ENCODE measurements around the gene VCL.

The VCL gene

GRCh38 chr10:73974309-73974946 is 23.5 kb upstream of the VCL start:
- H3K4me1 ChIP-seq (ENCODE audit: control insufficient read depth in 1 of 2, insufficient read depth in 2 of 2, low read length in 2 of 2): peaks cover 0 to under 1% of the 10 kb centered on the region in 2 donors
- no peaks in the 10 kb centered on the region for H3K36me3 ChIP-seq (ENCODE audit: control insufficient read depth in 1 of 2, insufficient read depth in 2 of 2, low read length in 2 of 2)
- H3K4me3 ChIP-seq (ENCODE audit: low read depth in 1 of 2, low read length in 2 of 2): no peak overlapping the region
- no peaks in the 10 kb centered on the region for H3K27me3 ChIP-seq (ENCODE audit: low read depth, low read length)
- no peak overlapping the region for H3K27ac ChIP-seq (ENCODE audit: low read length)
- no peaks in the 10 kb centered on the region for H3K9me3 ChIP-seq (ENCODE audit: control insufficient read depth in 1 of 2, low read length in 2 of 2)

- no peak overlapping the region for H3K4me3 ChIP-seq (ENCODE audit: low read depth in 1 of 2, low read length in 2 of 2)
- no peaks in the 10 kb centered on the region for H3K27me3 ChIP-seq (ENCODE audit: low read depth, low read length)
- H3K9me3 ChIP-seq (ENCODE audit: control insufficient read depth in 1 of 2, low read length in 2 of 2): no peaks in the 10 kb centered on the region
- peaks cover 0 to 5% of the 10 kb centered on the region in 2 donors for H3K4me1 ChIP-seq (ENCODE audit: control insufficient read depth in 1 of 2, insufficient read depth in 2 of 2, low read length in 2 of 2)
- H3K27ac ChIP-seq (ENCODE audit: low read length): no peak overlapping the region
- H3K36me3 ChIP-seq (ENCODE audit: control insufficient read depth in 1 of 2, insufficient read depth in 2 of 2, low read length in 2 of 2): no peaks in the 10 kb centered on the region
Observed at GRCh38 chr10:73975388-73975787, 22.5 kb upstream of the VCL start.

- no peak overlapping the region for H3K4me3 ChIP-seq (ENCODE audit: low read depth in 1 of 2, low read length in 2 of 2)
- peak overlapping the region; percentile 9 for H3K27ac ChIP-seq (ENCODE audit: low read length)
Observed at GRCh38 chr10:73979141-73979808, 18.6 kb upstream of the VCL start.

GRCh38 chr10:73979809-73980433 is 18.0 kb upstream of the VCL start:
- Histone ChIP-seq H3K36me3 (ENCODE audit: control insufficient read depth in 1 of 2, insufficient read depth in 2 of 2, low read length in 2 of 2) (no peaks in the 10 kb centered on the region), H3K9me3 (ENCODE audit: control insufficient read depth in 1 of 2, low read length in 2 of 2) (no peaks in the 10 kb centered on the region), H3K4me3 (ENCODE audit: low read depth in 1 of 2, low read length in 2 of 2) (no peak overlapping the region), H3K27ac (ENCODE audit: low read length) (no peak overlapping the region), H3K4me1 (ENCODE audit: control insufficient read depth in 1 of 2, insufficient read depth in 2 of 2, low read length in 2 of 2) (peaks cover 0 to 5% of the 10 kb centered on the region in 2 donors), H3K27me3 (ENCODE audit: low read depth, low read length) (no peaks in the 10 kb centered on the region)

More at GRCh38 chr10:73979141-73979808, 18.6 kb upstream of the VCL start:
- H3K27me3 ChIP-seq (ENCODE audit: low read depth, low read length): no peaks in the 10 kb centered on the region
- no peaks in the 10 kb centered on the region for H3K36me3 ChIP-seq (ENCODE audit: control insufficient read depth in 1 of 2, insufficient read depth in 2 of 2, low read length in 2 of 2)
- no peaks in the 10 kb centered on the region for H3K9me3 ChIP-seq (ENCODE audit: control insufficient read depth in 1 of 2, low read length in 2 of 2)
- H3K4me1 ChIP-seq (ENCODE audit: control insufficient read depth in 1 of 2, insufficient read depth in 2 of 2, low read length in 2 of 2): peaks cover 0 to 5% of the 10 kb centered on the region in 2 donors

GRCh38 chr10:73981812-73982211 is 16.1 kb upstream of the VCL start:
- no peaks in the 10 kb centered on the region for H3K27me3 ChIP-seq (ENCODE audit: low read depth, low read length)

GRCh38 chr10:73983096-73984047 is 14.5 kb upstream of the VCL start:
- H3K27me3 ChIP-seq (ENCODE audit: low read depth, low read length): no peaks in the 10 kb centered on the region
- no peak overlapping the region for H3K27ac ChIP-seq (ENCODE audit: low read length)
- no peaks in the 10 kb centered on the region for H3K9me3 ChIP-seq (ENCODE audit: control insufficient read depth in 1 of 2, low read length in 2 of 2)
- H3K36me3 ChIP-seq (ENCODE audit: control insufficient read depth in 1 of 2, insufficient read depth in 2 of 2, low read length in 2 of 2): no peaks in the 10 kb centered on the region
- H3K4me3 ChIP-seq (ENCODE audit: low read depth in 1 of 2, low read length in 2 of 2): no peak overlapping the region
- H3K4me1 ChIP-seq (ENCODE audit: control insufficient read depth in 1 of 2, insufficient read depth in 2 of 2, low read length in 2 of 2): peaks cover 0 to 5% of the 10 kb centered on the region in 2 donors

More at GRCh38 chr10:73981812-73982211, 16.1 kb upstream of the VCL start:
- H3K36me3 ChIP-seq (ENCODE audit: control insufficient read depth in 1 of 2, insufficient read depth in 2 of 2, low read length in 2 of 2): no peaks in the 10 kb centered on the region
- no peak overlapping the region for H3K27ac ChIP-seq (ENCODE audit: low read length)
- H3K4me1 ChIP-seq (ENCODE audit: control insufficient read depth in 1 of 2, insufficient read depth in 2 of 2, low read length in 2 of 2): peaks cover 0 to 5% of the 10 kb centered on the region in 2 donors
- no peak overlapping the region for H3K4me3 ChIP-seq (ENCODE audit: low read depth in 1 of 2, low read length in 2 of 2)
- no peaks in the 10 kb centered on the region for H3K9me3 ChIP-seq (ENCODE audit: control insufficient read depth in 1 of 2, low read length in 2 of 2)

GRCh38 chr10:73989594-73990150 is 8.2 kb upstream of the VCL start:
- no peak overlapping the region for H3K4me3 ChIP-seq (ENCODE audit: low read depth in 1 of 2, low read length in 2 of 2)
- H3K4me1 ChIP-seq (ENCODE audit: control insufficient read depth in 1 of 2, insufficient read depth in 2 of 2, low read length in 2 of 2): no peaks in the 10 kb centered on the region
- no peaks in the 10 kb centered on the region for H3K36me3 ChIP-seq (ENCODE audit: control insufficient read depth in 1 of 2, insufficient read depth in 2 of 2, low read length in 2 of 2)
- no peaks in the 10 kb centered on the region for H3K27me3 ChIP-seq (ENCODE audit: low read depth, low read length)
- no peak overlapping the region for H3K27ac ChIP-seq (ENCODE audit: low read length)
- no peaks in the 10 kb centered on the region for H3K9me3 ChIP-seq (ENCODE audit: control insufficient read depth in 1 of 2, low read length in 2 of 2)

- Histone ChIP-seq H3K4me1 (ENCODE audit: control insufficient read depth in 1 of 2, insufficient read depth in 2 of 2, low read length in 2 of 2) (no peaks in the 10 kb centered on the region), H3K27me3 (ENCODE audit: low read depth, low read length) (no peaks in the 10 kb centered on the region), H3K27ac (ENCODE audit: low read length) (no peak overlapping the region), H3K36me3 (ENCODE audit: control insufficient read depth in 1 of 2, insufficient read depth in 2 of 2, low read length in 2 of 2) (no peaks in the 10 kb centered on the region), H3K4me3 (ENCODE audit: low read depth in 1 of 2, low read length in 2 of 2) (no peak overlapping the region), H3K9me3 (ENCODE audit: control insufficient read depth in 1 of 2, low read length in 2 of 2) (no peaks in the 10 kb centered on the region)
Observed at GRCh38 chr10:73991203-73991883, 6.6 kb upstream of the VCL start.

- no peak overlapping the region for H3K4me3 ChIP-seq (ENCODE audit: low read depth in 1 of 2, low read length in 2 of 2)
- no peaks in the 10 kb centered on the region for H3K36me3 ChIP-seq (ENCODE audit: control insufficient read depth in 1 of 2, insufficient read depth in 2 of 2, low read length in 2 of 2)
- H3K27ac ChIP-seq (ENCODE audit: low read length): no peak overlapping the region
- H3K27me3 ChIP-seq (ENCODE audit: low read depth, low read length): no peaks in the 10 kb centered on the region
- H3K9me3 ChIP-seq (ENCODE audit: control insufficient read depth in 1 of 2, low read length in 2 of 2): no peaks in the 10 kb centered on the region
- no peaks in the 10 kb centered on the region for H3K4me1 ChIP-seq (ENCODE audit: control insufficient read depth in 1 of 2, insufficient read depth in 2 of 2, low read length in 2 of 2)
Observed at GRCh38 chr10:73991884-73992245, 6.1 kb upstream of the VCL start.

- no peaks in the 10 kb centered on the region for H3K9me3 ChIP-seq (ENCODE audit: control insufficient read depth in 1 of 2, low read length in 2 of 2)
- no peaks in the 10 kb centered on the region for H3K4me1 ChIP-seq (ENCODE audit: control insufficient read depth in 1 of 2, insufficient read depth in 2 of 2, low read length in 2 of 2)
- H3K27ac ChIP-seq (ENCODE audit: low read length): no peak overlapping the region
Observed at GRCh38 chr10:73992899-73993788, 4.8 kb upstream of the VCL start.

More at GRCh38 chr10:73992899-73993788, 4.8 kb upstream of the VCL start:
- H3K4me3 ChIP-seq (ENCODE audit: low read depth in 1 of 2, low read length in 2 of 2): no peak overlapping the region
- no peaks in the 10 kb centered on the region for H3K27me3 ChIP-seq (ENCODE audit: low read depth, low read length)
- H3K36me3 ChIP-seq (ENCODE audit: control insufficient read depth in 1 of 2, insufficient read depth in 2 of 2, low read length in 2 of 2): no peaks in the 10 kb centered on the region
